WTC11 (cell line): Measurements from ENCODE around the gene ZFP62.

ENCODE experiments used
- ARID4B ChIP-seq: sonication (generic); formaldehyde crosslinking; IDR thresholded peaks from 2 replicates; pipeline ENCODE4 v1.8.0; 2023; ENCODE audit warnings: missing genetic modification reagents, mild to moderate bottlenecking, borderline replicate concordance
- CREB1 ChIP-seq: sonication (generic); formaldehyde crosslinking; IDR thresholded peaks from 2 replicates; pipeline ENCODE4 v1.8.0; 2023; ENCODE audit warnings: mild to moderate bottlenecking, missing genetic modification reagents
- CTCF ChIP-seq: fragments of 200-600 bp; IDR thresholded peaks from 2 replicates; pipeline ENCODE4 v1.8.0; 2022; ENCODE audit warnings: antibody characterized with exemption
- FOXK1 ChIP-seq: sonication (generic); formaldehyde crosslinking; IDR thresholded peaks from 2 replicates; pipeline ENCODE4 v1.8.0; 2022; ENCODE audit warnings: mild to moderate bottlenecking, moderate library complexity, missing genetic modification reagents
- IRF2 ChIP-seq: sonication (generic); formaldehyde crosslinking; IDR thresholded peaks from 2 replicates; pipeline ENCODE4 v1.8.0; 2022; ENCODE audit warnings: low read depth, missing genetic modification reagents, borderline replicate concordance
- MYBL2 ChIP-seq: sonication (generic); formaldehyde crosslinking; IDR thresholded peaks from 2 replicates; pipeline ENCODE4 v1.8.1; 2023; ENCODE audit warnings: mild to moderate bottlenecking, moderate library complexity, missing genetic modification reagents
- NR2C2 ChIP-seq: sonication (generic); formaldehyde crosslinking; IDR thresholded peaks from 2 replicates; pipeline ENCODE4 v1.8.0; 2022; ENCODE audit warnings: mild to moderate bottlenecking, missing genetic modification reagents
- OVOL2 ChIP-seq: fragments of 250-450 bp; sonication (Bioruptor Pico); IDR thresholded peaks from 2 replicates; pipeline ENCODE4 v1.9.0; 2021; ENCODE audit warnings: mild to moderate bottlenecking, borderline replicate concordance
- USF1 ChIP-seq: sonication (generic); formaldehyde crosslinking; IDR thresholded peaks from 2 replicates; pipeline ENCODE4 v1.8.0; 2022; ENCODE audit warnings: mild to moderate bottlenecking, missing genetic modification reagents
- ZNF138 ChIP-seq: sonication (generic); formaldehyde crosslinking; conservative IDR thresholded peaks from 2 replicates; pipeline ENCODE4 v1.8.1; 2022; ENCODE audit warnings: mild to moderate bottlenecking, moderate library complexity, missing genetic modification reagents
- ZNF263 ChIP-seq: sonication (generic); formaldehyde crosslinking; IDR thresholded peaks from 2 replicates; pipeline ENCODE4 v1.8.1; 2022; ENCODE audit warnings: low read depth, mild to moderate bottlenecking, moderate library complexity, missing genetic modification reagents
- ZNF423 ChIP-seq: fragments of 250-450 bp; sonication (Bioruptor Pico); IDR thresholded peaks from 2 replicates; pipeline ENCODE4 v2.1.2; 2022; ENCODE audit warnings: mild to moderate bottlenecking, moderate library complexity

- TF ChIP-seq CTCF (no peak), FOXK1 (CRISPR knock-in tag) (no peak), ZNF138 (CRISPR knock-in tag) (no peak), OVOL2 (CRISPR knock-in tag) (no peak), MYBL2 (no peak), ZNF423 (CRISPR knock-in tag) (no peak), CREB1 (no peak), ARID4B (CRISPR knock-in tag) (no peak), IRF2 (CRISPR knock-in tag) (no peak), ZNF263 (CRISPR knock-in tag) (no peak), NR2C2 (CRISPR knock-in tag) (no peak), USF1 (no peak)
Observed at GRCh38 chr5:180832638-180833068, 28.4 kb downstream of the ZFP62 start.
